Measurements from ENCODE around the gene RAB27A. TPM values are rescaled to one million over a fixed set of nuclear protein-coding genes. Genes with fewer than 3 reads are reported as not detected.

RAB27A gene
- total and polyA plus RNA-seq, 12 donors: 3.0 to 13.9 (median 4.3) TPM

GRCh38 chr15:55195996-55196395 lies 93.6 kb downstream of the RAB27A start:
- Histone ChIP-seq H3K9me3 (no peaks in the 10 kb centered on the region), H3K4me3 (peak overlapping the region; percentile 61 to 98 (median 82)), H3K36me3 (peaks cover 0 to 18% (median under 1%) of the 10 kb centered on the region in 9 donors), H3K4me1 (peaks cover 0 to 46% (median 25%) of the 10 kb centered on the region in 9 donors), H3K27ac (peak overlapping the region in 9 of 10 donors; percentile 87 to 95 (median 91)), H3K27me3 (no peaks in the 10 kb centered on the region)
- 3 to 5% methylated on average over 9 of the region's 9 CpGs for WGBS, 2 donors
- ATAC-seq (no peak), DNase-seq (no peak)
- intact Hi-C loops (cut with DNase I): loop anchor here in 1 of 10 donors (5.0 kb wide), 1 partner anchor 96 kb away; no protein-coding TSS in a partner anchor
- TF ChIP-seq CTCF (IDR thresholded peaks at IDR 0.05): no peak

- peaks cover 0 to 46% (median 25%) of the 10 kb centered on the region in 9 donors for H3K4me1 ChIP-seq
- ATAC-seq (no peak), DNase-seq (no peak)
- no peaks in the 10 kb centered on the region for H3K9me3 ChIP-seq
- no peak overlapping the region for H3K27ac ChIP-seq
- no peaks in the 10 kb centered on the region for H3K27me3 ChIP-seq
- intact Hi-C loops (cut with DNase I): no loop called here
- no peak for TF ChIP-seq CTCF (IDR thresholded peaks at IDR 0.05)
- H3K36me3 ChIP-seq: peaks cover 0 to 35% (median 15%) of the 10 kb centered on the region in 9 donors
- H3K4me3 ChIP-seq: no peak overlapping the region
Observed at GRCh38 chr15:55194256-55194655, 95.4 kb downstream of the RAB27A start.

- H3K27me3 ChIP-seq: no peaks in the 10 kb centered on the region
- H3K4me1 ChIP-seq: peaks cover 0 to 15% (median 0%) of the 10 kb centered on the region in 9 donors
- DNase-seq (no peak), ATAC-seq (no peak)
- no peak overlapping the region for H3K27ac ChIP-seq
- WGBS, 2 donors: 60% methylated on average over 1 of the region's 1 CpG
- H3K36me3 ChIP-seq: peaks cover 0 to 100% (median 42%) of the 10 kb centered on the region in 9 donors
- H3K9me3 ChIP-seq: no peaks in the 10 kb centered on the region
- H3K4me3 ChIP-seq: no peak overlapping the region
- no peak for TF ChIP-seq CTCF (IDR thresholded peaks at IDR 0.05)
- intact Hi-C loops (cut with DNase I): no loop called here
Observed at GRCh38 chr15:55186331-55186730, 103.3 kb downstream of the RAB27A start.

GRCh38 chr15:55183679-55184078 lies 105.9 kb downstream of the RAB27A start:
- no peak overlapping the region for H3K4me3 ChIP-seq
- 91 to 92% methylated on average over 2 of the region's 2 CpGs for WGBS, 2 donors

More at GRCh38 chr15:55183679-55184078, 105.9 kb downstream of the RAB27A start:
- DNase-seq (no peak), ATAC-seq (no peak)
- no peaks in the 10 kb centered on the region for H3K9me3 ChIP-seq
- peaks cover 0 to 15% (median 0%) of the 10 kb centered on the region in 9 donors for H3K4me1 ChIP-seq
- H3K27ac ChIP-seq: no peak overlapping the region
- intact Hi-C loops (cut with DNase I): no loop called here
- peaks cover 0 to 100% (median 39%) of the 10 kb centered on the region in 9 donors for H3K36me3 ChIP-seq
- TF ChIP-seq CTCF (IDR thresholded peaks at IDR 0.05): no peak
- no peaks in the 10 kb centered on the region for H3K27me3 ChIP-seq
